ENCODE results near the gene PLXDC2. TPM values are rescaled to one million over a fixed set of nuclear protein-coding genes. Genes with fewer than 3 reads are reported as not detected.

Gene PLXDC2
- total RNA-seq, 1 experiment from 2014 or later: 0.21 TPM

DNA sequence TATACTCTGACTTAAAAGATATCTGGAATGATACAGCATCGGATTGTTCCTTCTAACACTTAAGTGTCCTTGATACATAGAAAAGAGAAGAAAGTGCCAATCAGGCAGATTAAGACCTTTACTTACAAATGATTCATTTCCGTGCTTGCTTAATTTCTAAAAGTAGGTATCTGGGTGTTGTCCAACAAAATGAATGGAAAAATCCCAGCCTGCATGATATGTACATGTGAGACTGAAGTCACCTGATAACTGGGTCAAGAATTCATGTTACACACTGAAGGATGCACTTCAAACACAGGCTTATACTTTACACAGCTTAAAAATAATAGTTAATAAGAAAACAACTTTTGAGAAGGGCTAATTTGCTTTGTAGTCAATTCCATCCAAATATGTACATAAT lies 25.2 kb upstream of the PLXDC2 start:
- ATAC-seq: no peak
- POLR2A ChIA-PET: no interaction called here

DNA sequence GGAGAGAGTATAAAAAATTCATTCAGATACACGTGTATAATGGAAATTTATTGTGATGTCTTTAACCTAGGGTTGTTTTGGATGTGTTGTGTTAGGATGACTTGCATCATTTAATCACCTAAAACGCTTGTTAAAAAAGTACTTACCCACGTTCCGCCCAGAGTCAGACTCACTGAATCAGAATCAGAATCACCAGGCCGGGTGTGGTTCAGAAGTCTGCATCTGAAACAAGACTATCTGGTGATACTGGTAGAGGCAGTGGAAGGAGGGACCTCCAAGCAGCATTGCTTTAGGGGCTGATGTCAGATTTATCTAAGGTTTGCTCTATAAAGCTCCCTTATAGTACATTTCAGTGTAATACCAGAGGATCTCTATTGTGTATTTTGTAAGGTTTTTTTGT lies 20.5 kb upstream of the PLXDC2 start:
- TF ChIP-seq TCF7L2 (IDR thresholded peaks at IDR 0.05; ENCODE audit: low read depth, low read length): no peak
- TF ChIP-seq SIN3A (IDR thresholded peaks at IDR 0.05; ENCODE audit: borderline replicate concordance, insufficient read depth, low read depth, low read length): no peak
- TF ChIP-seq, protein P1, sequence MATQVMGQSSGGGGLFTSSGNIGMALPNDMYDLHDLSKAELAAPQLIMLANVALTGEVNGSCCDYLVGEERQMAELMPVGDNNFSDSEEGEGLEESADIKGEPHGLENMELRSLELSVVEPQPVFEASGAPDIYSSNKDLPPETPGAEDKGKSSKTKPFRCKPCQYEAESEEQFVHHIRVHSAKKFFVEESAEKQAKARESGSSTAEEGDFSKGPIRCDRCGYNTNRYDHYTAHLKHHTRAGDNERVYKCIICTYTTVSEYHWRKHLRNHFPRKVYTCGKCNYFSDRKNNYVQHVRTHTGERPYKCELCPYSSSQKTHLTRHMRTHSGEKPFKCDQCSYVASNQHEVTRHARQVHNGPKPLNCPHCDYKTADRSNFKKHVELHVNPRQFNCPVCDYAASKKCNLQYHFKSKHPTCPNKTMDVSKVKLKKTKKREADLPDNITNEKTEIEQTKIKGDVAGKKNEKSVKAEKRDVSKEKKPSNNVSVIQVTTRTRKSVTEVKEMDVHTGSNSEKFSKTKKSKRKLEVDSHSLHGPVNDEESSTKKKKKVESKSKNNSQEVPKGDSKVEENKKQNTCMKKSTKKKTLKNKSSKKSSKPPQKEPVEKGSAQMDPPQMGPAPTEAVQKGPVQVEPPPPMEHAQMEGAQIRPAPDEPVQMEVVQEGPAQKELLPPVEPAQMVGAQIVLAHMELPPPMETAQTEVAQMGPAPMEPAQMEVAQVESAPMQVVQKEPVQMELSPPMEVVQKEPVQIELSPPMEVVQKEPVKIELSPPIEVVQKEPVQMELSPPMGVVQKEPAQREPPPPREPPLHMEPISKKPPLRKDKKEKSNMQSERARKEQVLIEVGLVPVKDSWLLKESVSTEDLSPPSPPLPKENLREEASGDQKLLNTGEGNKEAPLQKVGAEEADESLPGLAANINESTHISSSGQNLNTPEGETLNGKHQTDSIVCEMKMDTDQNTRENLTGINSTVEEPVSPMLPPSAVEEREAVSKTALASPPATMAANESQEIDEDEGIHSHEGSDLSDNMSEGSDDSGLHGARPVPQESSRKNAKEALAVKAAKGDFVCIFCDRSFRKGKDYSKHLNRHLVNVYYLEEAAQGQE (IDR thresholded peaks at IDR 0.05; ENCODE audit: insufficient read depth in 1 of 2, low read depth in 2 of 2, low read length in 1 of 2): no peak
- TF ChIP-seq POLR2AphosphoS5 (IDR thresholded peaks at IDR 0.05; ENCODE audit: low read depth, low read length): no peak
- TF ChIP-seq, protein P2, sequence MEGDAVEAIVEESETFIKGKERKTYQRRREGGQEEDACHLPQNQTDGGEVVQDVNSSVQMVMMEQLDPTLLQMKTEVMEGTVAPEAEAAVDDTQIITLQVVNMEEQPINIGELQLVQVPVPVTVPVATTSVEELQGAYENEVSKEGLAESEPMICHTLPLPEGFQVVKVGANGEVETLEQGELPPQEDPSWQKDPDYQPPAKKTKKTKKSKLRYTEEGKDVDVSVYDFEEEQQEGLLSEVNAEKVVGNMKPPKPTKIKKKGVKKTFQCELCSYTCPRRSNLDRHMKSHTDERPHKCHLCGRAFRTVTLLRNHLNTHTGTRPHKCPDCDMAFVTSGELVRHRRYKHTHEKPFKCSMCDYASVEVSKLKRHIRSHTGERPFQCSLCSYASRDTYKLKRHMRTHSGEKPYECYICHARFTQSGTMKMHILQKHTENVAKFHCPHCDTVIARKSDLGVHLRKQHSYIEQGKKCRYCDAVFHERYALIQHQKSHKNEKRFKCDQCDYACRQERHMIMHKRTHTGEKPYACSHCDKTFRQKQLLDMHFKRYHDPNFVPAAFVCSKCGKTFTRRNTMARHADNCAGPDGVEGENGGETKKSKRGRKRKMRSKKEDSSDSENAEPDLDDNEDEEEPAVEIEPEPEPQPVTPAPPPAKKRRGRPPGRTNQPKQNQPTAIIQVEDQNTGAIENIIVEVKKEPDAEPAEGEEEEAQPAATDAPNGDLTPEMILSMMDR (IDR thresholded peaks at IDR 0.05): no peak
- ATAC-seq (no peak), DNase-seq (ENCODE audit: low read depth, low spot score) (no peak)
- no peaks in the 10 kb centered on the region for H3K27me3 ChIP-seq (ENCODE audit: control insufficient read depth, insufficient read depth, low read length)
- intact Hi-C loops (cut with micrococcal nuclease; ENCODE audit: unreplicated experiment) (loop anchor here (10.0 kb wide), 1 partner anchor 381 kb away; no protein-coding TSS in a partner anchor), in situ Hi-C loops (cut with HindIII; ENCODE audit: low pct_unique_long_range_greater_than_20kb, low sequenced_read_pairs) (no loop called here)
- no peaks in the 10 kb centered on the region for H3K9me3 ChIP-seq (ENCODE audit: control insufficient read depth, insufficient read depth, low read depth, low read length)
- H3K4me1 ChIP-seq (ENCODE audit: control insufficient read depth, insufficient read depth, low read length): no peaks in the 10 kb centered on the region
- H3K36me3 ChIP-seq (ENCODE audit: control insufficient read depth, insufficient read depth, low read length): no peaks in the 10 kb centered on the region
- POLR2A ChIA-PET: no interaction called here
- H3K4me3 ChIP-seq (ENCODE audit: low read depth in 2 of 2, low read length in 2 of 2): no peak overlapping the region
- CTCF ChIA-PET: no interaction called here
- H3K27ac ChIP-seq (ENCODE audit: low read length): no peak overlapping the region
- no TSS peak for BruUV-seq (replicated peaks)

More for the DNA sequence above, 25.2 kb upstream of the PLXDC2 start:
- no peak for TF ChIP-seq POLR2AphosphoS5 (IDR thresholded peaks at IDR 0.05; ENCODE audit: low read depth, low read length)
- no peak for TF ChIP-seq SIN3A (IDR thresholded peaks at IDR 0.05; ENCODE audit: borderline replicate concordance, insufficient read depth, low read depth, low read length)
- no peak for TF ChIP-seq TCF7L2 (IDR thresholded peaks at IDR 0.05; ENCODE audit: low read depth, low read length)
- TF ChIP-seq, protein P1 (IDR thresholded peaks at IDR 0.05; ENCODE audit: insufficient read depth in 1 of 2, low read depth in 2 of 2, low read length in 1 of 2): no peak
- TF ChIP-seq, protein P2 (IDR thresholded peaks at IDR 0.05): no peak
- Histone ChIP-seq H3K27me3 (ENCODE audit: control insufficient read depth, insufficient read depth, low read length) (no peaks in the 10 kb centered on the region), H3K4me3 (ENCODE audit: low read depth in 2 of 2, low read length in 2 of 2) (no peak overlapping the region), H3K27ac (ENCODE audit: low read length) (no peak overlapping the region), H3K4me1 (ENCODE audit: control insufficient read depth, insufficient read depth, low read length) (no peaks in the 10 kb centered on the region), H3K36me3 (ENCODE audit: control insufficient read depth, insufficient read depth, low read length) (no peaks in the 10 kb centered on the region), H3K9me3 (ENCODE audit: control insufficient read depth, insufficient read depth, low read depth, low read length) (no peaks in the 10 kb centered on the region)
- in situ Hi-C loops (cut with HindIII; ENCODE audit: low pct_unique_long_range_greater_than_20kb, low sequenced_read_pairs) (no loop called here), intact Hi-C loops (cut with micrococcal nuclease; ENCODE audit: unreplicated experiment) (loop anchor here (10.0 kb wide), 1 partner anchor 376 kb away; no protein-coding TSS in a partner anchor)
- CTCF ChIA-PET: no interaction called here
- DNase-seq (ENCODE audit: low read depth, low spot score): no peak
- BruUV-seq (replicated peaks): no TSS peak

Measured in Panc1 (cell line).